GM18519 (cell line): ENCODE data around the gene CFAP73.
"Not testable (repeated sequence)": the region's sequence is repeated elsewhere in the genome, so short reads cannot be mapped to it uniquely, and the experiment has no call there.

Experiments
- ATAC-seq: cut with Tn5 transposase; IDR thresholded peaks from one replicate; pipeline ENCODE4 v1.9.1; 2021; ENCODE audit warnings: mild to moderate bottlenecking, moderate library complexity; ENCODE audit not compliant: unreplicated experiment, low FRiP score

CFAP73 gene

GRCh38 chr12:113149361-113150150 is at the start of gene CFAP73:
Gene CFAP73, plus strand, starts transcription at chr12:113149724. Its CDS starts 134 bp downstream, at chr12:113149858.
- no peak for ATAC-seq

GRCh38 chr12:113099764-113100163 is 49.8 kb upstream of the CFAP73 start:
- no peak for ATAC-seq

DNA sequence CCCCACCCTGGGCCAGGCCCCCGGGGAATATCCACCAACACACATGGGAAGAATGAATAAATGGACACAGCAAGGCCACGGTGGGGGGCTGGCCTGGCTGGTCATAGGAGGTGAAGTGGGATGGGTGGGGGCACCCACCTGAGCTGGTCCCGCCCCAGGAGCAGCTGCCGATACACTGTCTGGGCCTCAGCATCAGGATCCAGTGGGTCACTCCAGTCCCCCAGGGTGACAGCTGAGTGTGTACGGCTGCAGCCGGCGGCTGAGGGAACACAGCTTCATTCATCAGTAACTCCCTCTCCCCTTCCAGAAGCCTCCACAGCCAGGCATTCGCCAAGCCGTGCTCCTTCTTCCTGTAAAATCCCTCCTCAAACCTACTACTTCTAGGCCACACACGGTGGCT is 47.8 kb upstream of the CFAP73 start:
- ATAC-seq = no peak

- no peak for ATAC-seq
These were observed 46.7 kb upstream of the CFAP73 start for GRCh38 chr12:113102811-113103210.

DNA sequence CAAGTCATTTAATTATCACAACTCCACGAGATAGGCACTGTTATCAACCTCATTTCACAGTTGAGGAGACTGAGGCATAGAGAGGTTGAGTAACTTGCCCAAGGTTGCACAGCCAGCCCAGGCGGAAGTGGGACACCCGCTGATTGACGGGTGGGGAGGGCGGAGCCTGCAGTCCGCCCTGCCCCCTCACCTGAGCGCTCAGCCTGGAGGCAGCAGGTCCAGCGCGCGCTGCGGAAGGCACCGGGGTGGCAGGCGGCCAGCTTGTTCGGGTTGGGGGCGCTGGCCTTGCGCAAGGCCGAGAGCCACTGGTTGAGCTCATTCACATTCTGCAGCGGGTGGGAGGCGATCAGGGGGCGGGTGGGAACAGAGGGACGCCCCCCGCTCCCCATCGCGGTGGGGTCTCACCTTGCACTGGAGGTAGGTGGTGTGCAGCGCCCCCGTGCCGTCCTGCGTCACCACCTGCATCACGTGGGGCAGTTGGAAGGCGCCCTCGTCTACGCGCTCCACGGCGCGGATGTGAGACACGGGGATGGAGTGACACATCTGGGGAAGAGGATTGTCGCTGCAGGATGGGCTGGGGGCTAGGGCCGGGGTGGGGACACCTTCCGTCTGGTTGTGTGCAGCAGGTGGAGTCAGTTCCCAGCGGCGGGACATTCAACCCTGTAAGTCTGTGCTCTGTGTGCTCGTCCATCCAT is 45.6 kb upstream of the CFAP73 start:
- ATAC-seq = no peak

DNA sequence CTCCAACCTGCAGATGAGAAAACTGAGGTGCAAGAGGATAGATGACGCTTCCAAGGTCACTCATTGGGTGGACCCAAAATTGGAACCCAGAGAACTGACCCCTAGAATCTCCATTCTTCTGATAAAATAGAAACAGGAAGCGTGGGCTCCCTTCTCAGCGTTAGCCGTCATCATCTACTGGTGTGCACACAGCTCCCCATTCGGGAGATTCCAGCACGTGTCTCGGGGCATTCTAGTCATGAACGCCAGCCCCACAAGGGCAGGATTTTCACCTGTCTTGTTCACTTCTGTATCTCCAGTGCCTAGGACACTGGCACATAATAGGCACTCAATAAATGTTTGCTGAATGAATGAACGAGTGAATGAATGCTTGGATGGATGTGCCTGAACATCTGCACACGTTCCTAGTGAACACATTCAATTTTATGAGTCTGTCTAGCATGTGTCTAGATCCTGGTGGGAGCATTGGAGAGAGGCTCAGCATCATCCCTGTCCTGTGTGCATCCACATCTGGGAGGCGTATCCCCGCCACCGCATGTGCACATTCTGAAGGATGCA is 44.5 kb upstream of the CFAP73 start:
- ATAC-seq = no peak

- no peak for ATAC-seq
These were observed 43.8 kb upstream of the CFAP73 start for GRCh38 chr12:113105606-113106271.

- ATAC-seq = no peak
These were observed 43.2 kb upstream of the CFAP73 start for GRCh38 chr12:113106361-113106760.

- ATAC-seq = no peak
These were observed 41.2 kb upstream of the CFAP73 start for GRCh38 chr12:113108308-113108707.

DNA sequence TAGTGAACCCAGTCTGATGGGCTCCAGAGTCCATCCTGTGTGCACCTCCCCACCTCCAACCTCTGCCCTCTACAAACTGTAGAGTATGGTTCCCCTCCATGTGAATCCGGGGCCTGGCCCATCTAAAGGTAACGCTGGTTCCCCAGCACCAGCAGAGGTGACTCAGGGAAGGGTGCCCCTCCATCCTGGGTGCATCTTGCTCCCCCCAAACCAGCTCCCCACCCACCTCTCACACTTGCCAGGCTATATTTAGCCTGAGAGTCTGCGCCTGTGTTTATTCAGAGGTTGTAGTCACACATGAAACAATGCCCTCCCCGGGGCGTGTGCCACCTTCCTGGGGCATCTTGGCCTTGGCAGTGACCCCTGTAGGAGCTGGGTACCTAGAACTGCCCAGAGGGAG is 40.2 kb upstream of the CFAP73 start:
- no peak for ATAC-seq

- ATAC-seq = no peak
These were observed 39.5 kb upstream of the CFAP73 start for GRCh38 chr12:113109872-113110599.

DNA sequence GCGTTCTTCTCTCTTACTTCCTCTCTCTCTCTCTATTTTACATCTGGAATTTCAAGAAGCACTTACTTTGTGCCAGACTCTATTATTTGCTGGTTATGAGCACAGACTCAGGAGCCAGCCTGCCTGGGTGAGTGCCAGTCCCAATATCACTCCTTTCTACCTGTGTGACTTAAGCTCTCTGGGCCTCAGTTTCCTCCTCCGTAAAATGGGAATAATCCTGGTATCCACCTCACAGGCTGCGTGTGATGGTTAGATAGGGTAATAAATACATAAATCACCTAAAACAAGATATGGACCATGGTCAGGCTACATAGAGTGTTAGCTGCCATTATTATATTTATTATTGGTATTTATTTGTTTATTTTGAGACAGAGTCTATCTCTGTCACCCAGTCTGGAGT is 38.3 kb upstream of the CFAP73 start:
- ATAC-seq = no peak

- no peak for ATAC-seq
These were observed 37.3 kb upstream of the CFAP73 start for GRCh38 chr12:113112043-113112899.

DNA sequence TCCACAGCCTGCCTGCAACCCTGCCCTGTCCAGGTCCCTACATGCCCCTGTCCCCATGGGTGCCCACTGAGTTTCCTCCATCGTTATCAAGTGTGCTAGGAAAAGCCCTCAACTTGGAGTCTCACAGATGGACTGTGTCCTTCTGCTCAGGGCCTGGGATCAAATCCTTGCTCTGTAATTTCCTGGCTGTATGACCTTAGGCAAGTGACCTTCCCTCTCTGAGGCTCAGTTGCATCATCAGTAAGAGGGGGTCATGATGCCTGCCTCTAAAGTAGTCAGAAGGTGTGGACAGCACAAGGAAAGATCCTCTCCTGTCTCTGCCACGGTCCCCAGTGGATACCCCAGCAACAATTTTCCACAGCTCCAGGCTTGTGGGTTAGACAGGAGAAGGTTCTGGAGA is 36.1 kb upstream of the CFAP73 start:
- ATAC-seq = no peak

DNA sequence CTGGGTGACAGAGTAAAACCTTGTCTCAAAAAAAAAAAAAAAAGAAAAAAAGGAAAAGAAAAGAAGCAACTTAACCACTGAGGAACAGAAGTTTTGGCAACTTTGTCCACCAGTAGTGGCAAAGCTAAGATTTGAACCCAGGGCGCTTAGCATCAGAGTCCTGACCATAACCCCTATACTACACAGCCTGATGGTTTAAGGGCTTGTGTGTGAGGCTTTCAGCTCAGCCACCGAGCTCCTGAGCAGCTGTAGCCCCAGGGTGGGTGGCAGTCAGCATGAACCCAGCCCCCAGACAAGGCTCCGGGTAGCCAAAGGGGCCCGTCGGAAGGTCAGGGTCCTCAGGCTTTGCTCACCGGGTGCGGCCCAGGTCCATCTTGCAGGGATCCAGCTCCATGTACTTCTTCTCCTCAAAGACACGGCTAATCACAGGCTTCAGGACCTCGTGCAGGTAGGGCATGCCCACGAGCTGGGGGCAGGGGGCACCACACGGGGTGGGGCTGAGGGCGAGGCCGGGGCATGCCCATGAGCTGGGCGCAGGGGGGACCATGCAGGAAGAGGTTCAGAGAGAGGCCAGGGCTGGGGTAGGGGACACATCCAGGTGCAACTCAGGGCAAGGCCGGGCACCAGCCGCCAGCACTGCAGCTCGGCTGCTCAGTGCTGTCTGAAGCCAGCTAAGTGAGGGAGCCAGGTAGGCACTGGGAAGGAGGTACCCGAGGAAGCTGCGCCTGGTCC is 34.9 kb upstream of the CFAP73 start:
- no peak for ATAC-seq

DNA sequence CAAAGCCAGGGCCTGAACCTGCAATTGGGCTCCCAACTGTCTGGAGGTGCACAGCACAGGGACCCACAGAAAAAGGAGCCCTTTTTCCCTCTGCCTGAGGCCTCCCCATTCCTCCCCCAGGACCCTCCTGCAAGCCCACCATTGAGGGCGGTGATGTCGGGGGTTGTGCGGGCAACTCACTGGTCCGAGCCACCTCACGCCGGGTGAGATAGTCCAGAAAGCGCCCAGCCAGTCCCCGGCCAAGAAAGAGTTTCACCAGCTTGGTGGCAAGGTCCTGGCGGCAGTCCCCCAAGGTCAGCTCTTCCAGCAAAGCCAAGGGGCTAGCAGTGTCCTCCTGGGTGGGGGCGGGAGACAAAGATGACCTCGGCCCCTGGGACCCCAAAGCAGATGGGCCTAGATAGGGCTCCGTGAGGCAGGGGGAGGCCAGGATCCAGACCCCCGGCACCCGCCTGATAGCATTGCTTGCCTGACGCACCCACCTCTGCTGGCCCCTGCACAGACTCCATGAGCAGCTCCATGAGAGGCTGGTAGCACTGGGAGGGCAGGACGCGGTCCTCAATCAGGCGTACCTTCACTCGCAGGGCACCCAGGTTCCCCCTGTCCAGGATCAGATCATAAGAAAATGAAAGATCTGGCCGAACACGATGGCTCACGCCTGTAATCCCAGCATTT is 33.9 kb upstream of the CFAP73 start:
- no peak for ATAC-seq

DNA sequence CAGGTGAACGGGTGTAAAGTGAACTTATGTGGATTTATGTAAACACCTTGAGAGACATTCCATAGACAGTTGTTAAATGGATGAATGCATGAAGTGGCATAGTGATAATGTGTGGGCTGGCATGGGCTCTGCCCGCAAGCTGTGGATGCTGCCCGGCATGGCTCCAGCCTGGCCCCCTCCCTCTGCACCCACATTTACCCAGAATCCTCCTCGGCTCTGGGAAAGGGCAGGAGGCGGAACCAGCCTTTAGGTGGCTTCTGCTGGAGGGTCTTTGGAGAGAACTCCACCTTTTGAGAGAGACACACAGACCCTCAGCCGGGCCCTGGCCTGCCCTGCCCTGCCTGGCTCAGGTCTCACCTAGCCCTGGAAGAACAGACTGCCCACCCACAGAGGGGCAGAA is 32.6 kb upstream of the CFAP73 start:
- no peak for ATAC-seq

GRCh38 chr12:113117684-113118083 is 31.8 kb upstream of the CFAP73 start:
- ATAC-seq = not testable (repeated sequence)
